Limb (tissue), 2 donors: ENCODE results near the gene AP1G2.
A peak's percentile ranks its signal among the peaks of the same experiment; 100 is the strongest.

ENCODE experiments used
- DNase-seq, 2 donors: peaks; one replicate each; pipeline ENCODE4 v3.0.0-alpha.2; 2016; ENCODE audit errors: extremely low spot score in 2 of 2

The AP1G2 gene

GRCh38 chr14:23558346-23559009 is 9.1 kb downstream of the AP1G2 start:
- DNase-seq = no peak

- DNase-seq = no peak
These were observed 9.6 kb downstream of the AP1G2 start for GRCh38 chr14:23557946-23558345.

GRCh38 chr14:23557521-23557920 is 10.1 kb downstream of the AP1G2 start:
- no peak for DNase-seq

- DNase-seq = no peak
These were observed 10.7 kb downstream of the AP1G2 start for GRCh38 chr14:23556700-23557440.

GRCh38 chr14:23555882-23556699 is 11.5 kb downstream of the AP1G2 start, which contains the start of gene THTPA:
Gene THTPA (plus strand): TSS chr14:23556271. CDS start chr14:23556758, 487 bp downstream.
- peak; percentile 91 to 94 for DNase-seq

GRCh38 chr14:23555533-23555881 is 12.1 kb downstream of the AP1G2 start:
- no peak for DNase-seq

- DNase-seq = peak; percentile 59 to 89
These were observed 16.1 kb downstream of the AP1G2 start, which contains the start of gene ZFHX2 for GRCh38 chr14:23551266-23552028. Gene ZFHX2 (minus strand): TSS chr14:23551765. CDS start chr14:23535325, 16,440 bp downstream.

- no peak for DNase-seq
These were observed 16.8 kb downstream of the AP1G2 start for GRCh38 chr14:23550812-23551265.

GRCh38 chr14:23550131-23550811 is 17.3 kb downstream of the AP1G2 start:
- no peak for DNase-seq

- no peak for DNase-seq
These were observed 19.0 kb downstream of the AP1G2 start for GRCh38 chr14:23548351-23549318.

GRCh38 chr14:23547924-23548323 is 19.7 kb downstream of the AP1G2 start:
- DNase-seq = no peak

- DNase-seq = no peak
These were observed 21.0 kb downstream of the AP1G2 start for GRCh38 chr14:23546450-23547035.

GRCh38 chr14:23545740-23546365 is 21.7 kb downstream of the AP1G2 start:
- DNase-seq = no peak

- DNase-seq = peak in 1 of 2 donors; percentile 64
These were observed 22.8 kb downstream of the AP1G2 start for GRCh38 chr14:23544511-23545447.

GRCh38 chr14:23543403-23543802 is 24.2 kb downstream of the AP1G2 start:
- DNase-seq = no peak

- DNase-seq = no peak
These were observed 25.3 kb downstream of the AP1G2 start for GRCh38 chr14:23542261-23542660.

GRCh38 chr14:23540141-23540469 is 27.5 kb downstream of the AP1G2 start:
- no peak for DNase-seq
